GM18873 (cell line): ENCODE measurements around the gene RNASEH2B.
A peak's percentile ranks its signal among the peaks of the same experiment; 100 is the strongest.

Experiments
- ATAC-seq: cut with Tn5 transposase; IDR thresholded peaks from one replicate; pipeline ENCODE4 v1.9.1; 2021; ENCODE audit warnings: mild to moderate bottlenecking, moderate library complexity, moderate number of reproducible peaks; ENCODE audit not compliant: unreplicated experiment, low FRiP score

The RNASEH2B gene

DNA sequence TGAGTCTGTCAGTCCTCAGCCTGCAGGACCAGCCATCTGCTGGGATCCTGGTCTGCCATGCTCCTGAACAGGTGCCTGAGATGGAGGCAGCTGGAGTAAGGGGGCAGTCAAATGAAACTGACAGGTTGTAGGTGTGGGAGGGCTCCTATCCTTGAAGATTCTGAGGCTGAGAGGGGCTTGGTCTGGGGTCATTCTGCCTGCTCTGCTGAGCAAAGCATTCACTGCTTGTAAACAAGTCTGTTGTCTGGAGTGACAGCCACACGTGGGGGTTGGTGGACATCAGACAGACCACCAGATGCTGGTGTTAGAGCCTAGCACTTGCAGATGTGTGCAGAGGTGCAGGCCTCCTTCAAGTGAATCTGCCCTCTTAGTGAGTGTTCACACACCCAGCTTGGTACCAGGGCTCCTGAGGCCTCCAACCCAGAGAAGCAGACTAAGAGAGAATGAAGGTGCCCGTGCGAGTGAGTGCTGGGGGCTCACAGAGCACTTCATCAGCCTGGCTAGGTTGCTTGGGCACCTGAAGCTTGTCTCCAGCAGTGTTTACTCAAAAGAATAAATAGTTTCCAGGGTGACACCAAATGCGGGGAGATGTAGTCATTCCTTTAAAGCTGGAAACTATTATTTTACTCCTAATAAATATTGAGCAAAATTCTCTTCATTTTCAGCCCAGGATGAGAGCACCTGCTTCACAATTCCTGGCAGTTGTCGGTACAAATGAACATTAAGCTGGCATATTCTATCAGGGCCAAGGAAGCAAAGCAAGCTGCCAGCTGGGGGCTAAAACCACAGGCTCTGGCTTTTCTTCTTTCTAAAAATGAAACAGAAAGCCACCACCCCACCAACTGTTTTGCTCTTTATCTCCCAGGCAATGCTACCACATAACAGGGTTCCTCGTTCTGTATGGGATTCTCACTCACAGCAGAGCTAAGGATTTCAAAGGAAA, 82.3 kb downstream of the RNASEH2B start:
- peak; percentile 92 for ATAC-seq

DNA sequence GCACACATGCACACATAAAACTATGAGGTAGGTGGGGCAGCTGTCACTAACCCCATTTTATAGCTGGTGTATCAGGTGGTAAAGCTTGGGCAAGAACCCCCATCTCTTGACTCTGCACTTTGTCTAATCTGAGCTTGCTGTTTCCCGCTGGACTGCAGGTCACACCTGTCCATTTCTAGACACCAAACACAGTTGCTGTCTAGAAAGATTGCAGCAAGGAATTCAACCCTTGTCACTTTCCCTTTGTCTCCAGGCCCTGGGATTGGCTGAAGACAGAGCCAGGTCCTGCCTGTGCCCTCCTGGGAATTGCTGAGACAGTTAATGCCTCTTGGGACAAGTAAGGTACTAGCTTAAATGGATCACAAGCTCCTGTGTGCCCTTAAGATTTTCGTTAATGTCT, 83.8 kb downstream of the RNASEH2B start:
- ATAC-seq, result no peak

DNA sequence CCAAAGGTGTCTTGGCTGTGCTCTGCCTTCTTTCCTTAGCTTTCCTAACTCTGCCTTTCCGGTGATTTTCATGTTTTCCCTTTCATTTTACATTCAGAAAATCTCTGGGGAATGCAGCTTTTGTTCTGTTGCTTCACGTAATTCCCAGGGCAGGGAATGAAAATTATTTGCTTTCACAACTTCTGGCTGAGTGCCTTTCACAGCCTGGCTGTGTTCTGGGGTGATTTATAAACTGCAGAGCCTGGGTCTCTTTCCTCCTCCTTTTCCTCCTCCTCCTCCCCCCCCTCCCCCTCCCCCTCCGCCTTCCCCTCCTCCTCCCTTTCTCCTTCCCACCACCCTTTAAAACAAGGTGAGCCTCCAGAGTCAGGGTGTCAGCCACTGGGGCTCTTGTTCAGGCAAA, 84.3 kb downstream of the RNASEH2B start:
- no peak for ATAC-seq

DNA sequence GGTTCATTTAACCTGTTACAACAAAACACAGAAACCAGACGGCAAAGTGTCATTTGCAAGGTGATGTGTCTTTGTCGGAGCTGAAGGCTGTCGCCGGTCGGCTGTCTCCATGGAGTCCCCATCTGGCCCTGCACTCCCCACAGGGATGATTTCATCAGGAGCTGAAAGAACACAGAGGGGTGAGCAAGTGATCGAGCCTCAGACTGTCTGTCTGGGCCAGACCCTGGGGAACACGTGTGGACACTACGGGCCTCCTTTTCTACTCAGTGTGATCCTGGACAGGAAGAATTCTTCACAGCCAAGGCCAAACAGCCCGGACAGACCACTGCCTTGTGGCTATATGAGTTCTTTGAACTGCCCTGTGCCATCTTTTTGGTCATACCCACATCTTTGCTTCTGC, 85.1 kb downstream of the RNASEH2B start:
- ATAC-seq, result no peak

DNA sequence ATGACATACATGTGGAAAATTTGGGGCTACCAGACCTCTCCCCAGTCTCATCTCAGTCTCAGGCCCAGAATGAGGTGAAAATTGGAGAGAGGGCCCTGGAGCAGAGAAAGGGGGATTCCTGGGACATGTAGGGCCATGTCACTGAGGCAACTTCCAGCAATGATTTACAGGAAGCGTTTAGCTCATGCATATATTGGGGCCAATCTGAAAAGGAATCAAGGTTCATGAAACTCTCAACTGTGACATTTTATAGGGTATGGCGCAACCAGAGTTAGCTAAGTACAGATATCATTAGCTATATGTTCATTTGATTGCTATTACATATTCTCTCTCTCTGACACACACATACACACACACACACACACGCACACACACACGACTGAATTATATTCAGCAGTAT, 86.3 kb downstream of the RNASEH2B start:
- ATAC-seq, result no peak

DNA sequence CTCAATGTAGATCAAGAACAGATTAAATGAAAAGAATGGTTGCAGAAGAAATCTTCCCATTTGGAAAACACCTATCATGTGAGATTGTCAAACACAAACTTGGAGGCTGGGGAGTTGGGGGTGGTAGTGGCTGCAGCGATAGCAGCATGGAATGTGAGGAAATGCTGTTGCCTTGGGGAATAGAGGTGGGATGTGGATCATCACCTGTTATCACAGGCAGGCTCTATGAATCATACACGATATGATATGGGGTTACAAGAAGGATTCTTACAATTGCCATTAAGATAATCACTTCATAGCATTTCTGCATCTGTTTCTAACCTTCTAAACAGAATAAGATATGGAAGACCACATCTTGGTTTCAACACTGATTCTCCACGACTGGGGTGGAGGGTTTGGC, 88.7 kb downstream of the RNASEH2B start:
- no peak for ATAC-seq

DNA sequence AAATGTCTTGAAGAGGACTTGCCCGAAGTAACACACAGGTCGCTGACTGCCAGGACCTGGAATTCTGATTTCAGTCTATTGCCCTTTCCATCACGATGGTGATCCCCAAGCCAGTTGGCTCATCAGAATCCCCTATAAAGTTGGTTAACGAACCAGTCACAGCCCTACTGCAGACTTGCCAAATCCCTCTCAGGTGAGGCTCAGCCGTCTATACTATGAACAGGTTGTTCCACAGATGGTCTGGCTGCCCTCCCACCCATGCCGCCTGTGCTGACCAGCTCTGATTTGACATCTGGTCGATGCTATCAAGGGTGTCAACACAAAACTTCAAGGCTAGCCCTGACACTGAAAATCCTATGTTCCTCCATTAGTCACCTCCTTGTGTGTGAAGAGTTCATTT, 90.0 kb downstream of the RNASEH2B start:
- ATAC-seq, result no peak

DNA sequence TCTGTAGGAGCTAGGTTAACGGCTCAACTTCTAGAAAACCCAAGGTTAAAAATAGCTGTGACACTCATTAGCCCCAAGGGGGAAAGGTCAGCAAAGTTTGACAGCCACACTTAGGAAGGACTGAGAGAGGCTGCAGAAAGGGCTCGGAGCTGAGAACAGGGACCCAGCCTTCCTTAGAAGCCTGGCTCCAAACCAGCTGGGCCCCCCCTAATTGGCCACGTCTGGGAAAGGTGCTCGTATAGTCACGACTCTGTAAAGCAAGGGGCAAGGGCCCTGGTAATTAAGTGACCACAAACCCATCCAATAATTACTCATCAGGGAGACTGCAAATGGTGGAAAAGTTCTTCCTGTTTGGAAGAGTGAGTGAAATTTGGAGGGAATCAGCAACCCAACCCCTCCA, 90.5 kb downstream of the RNASEH2B start:
- no peak for ATAC-seq

DNA sequence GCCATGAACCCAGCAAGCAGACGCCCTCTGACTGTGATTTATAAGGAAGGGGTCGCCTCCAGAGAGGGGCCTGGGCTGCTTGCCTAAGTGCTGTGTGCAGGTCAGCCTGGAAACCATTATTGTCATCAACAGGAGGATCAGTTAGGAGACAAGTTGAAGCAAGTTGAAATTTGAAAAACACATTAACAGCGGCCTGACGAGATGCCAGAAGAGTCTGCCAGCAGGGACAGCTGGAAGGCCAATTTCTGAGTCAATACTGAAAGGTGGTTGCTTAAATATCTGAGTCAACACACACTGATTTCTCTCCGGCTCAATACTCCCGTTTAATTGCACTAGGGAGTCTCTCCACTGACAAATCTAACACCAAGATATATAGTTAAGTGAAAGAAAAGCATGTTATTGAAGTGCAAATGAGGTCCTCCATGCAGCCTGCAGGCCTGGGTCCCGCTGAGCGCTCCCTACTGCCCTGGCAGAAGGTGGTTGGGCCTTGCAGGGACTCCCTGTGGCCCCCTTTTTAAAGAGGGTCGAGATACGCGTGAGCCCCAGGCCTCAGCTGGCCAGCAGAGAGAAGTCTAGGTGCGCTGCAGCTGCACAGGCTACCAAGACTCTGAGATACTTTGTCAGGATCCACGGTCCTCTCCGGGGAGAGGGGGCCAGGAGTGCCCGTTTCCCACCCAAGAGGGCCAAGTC, 91.1 kb downstream of the RNASEH2B start:
- no peak for ATAC-seq

DNA sequence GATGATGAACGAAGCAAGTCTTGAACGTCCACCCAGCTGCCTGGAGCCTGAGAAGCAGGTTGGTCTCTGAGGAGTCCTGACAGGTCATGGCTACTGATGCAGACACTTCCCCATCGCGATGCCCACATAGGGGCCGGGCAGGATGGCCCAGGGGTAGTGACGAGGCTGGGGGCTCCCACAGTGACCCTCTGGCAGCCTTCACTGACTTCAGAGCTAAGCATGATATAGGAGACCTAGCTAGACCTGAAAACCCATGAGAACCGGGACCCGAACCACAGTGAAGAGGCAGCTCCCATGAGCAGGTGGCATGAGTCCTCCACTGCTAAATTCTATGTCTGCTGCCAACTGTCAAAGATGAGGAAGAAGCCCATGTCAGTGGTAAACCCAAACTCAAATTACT, 91.7 kb downstream of the RNASEH2B start:
- ATAC-seq, result no peak

DNA sequence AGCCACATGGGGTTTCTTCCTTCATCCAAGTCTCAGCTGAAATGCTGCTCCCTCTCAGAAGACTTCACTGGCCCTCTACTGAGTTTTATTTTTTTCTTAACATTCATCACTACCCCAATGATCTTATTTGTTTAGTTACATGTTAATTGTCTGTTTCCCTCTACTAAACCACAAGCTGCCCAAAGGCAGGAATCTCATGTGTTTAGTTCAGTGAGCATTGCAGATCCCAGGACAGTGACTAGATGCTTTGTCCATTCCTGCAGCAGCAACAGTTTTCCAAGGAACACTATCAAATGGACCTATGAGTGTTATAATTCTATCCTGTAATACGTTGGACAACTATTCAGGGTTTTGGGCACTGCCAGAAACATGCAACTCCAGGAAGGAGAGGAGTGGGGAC, 93.1 kb downstream of the RNASEH2B start:
- ATAC-seq, result no peak

DNA sequence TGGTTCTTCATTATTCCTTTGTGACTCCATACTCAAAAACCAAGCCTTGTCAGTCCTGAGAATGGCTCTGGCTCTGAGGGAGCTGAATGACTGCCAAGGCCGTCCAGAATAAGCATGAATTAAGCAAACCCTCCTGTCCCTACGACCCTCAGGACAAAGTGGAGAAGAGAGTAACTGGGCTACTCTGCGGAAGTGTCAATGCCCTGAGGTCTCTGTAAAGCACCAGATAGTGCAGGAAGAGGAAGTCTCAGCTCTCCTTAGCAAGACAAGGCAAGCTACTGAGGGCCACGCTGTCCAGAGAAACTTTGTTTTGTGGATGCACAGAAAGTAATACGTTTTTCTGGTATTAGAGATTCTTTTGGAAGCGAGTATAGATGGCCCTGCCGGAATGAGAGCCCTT, 94.1 kb downstream of the RNASEH2B start:
- ATAC-seq, result no peak

DNA sequence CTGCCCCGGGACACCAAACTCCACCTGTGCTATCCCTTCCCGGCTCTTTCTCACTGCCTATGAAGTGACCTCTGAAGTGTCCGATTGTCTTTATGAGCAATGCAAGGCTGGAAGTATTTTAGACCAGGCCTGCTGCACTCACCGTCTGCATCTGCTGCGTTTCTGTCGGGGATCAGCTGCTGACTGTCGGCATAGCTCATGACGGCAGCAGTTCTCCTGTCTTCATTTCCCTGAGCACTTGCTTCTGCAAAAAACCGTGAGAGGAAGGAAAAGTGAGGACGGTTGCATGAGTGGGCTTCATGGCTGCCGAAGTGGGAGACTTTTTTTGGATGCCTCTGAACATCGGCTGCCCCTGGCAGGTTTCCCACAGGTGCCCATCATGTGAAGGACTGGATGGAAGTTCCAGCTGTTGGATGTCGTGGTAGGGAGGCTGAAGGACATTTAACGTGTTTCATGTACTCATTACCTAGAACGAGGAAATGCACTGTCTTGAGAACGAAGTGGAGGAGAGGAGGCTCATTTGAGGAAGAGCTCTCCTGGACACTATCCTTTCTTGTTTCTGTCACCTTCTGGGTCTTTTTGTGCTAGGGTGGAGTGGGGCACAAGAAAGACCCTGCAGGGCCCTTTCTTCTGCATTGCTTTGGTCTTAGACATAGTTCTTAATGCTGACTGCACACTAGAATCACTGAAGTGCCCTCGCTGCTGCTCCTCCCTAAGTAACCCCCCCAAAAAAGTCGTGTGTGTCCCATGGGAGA, 94.7 kb downstream of the RNASEH2B start:
- no peak for ATAC-seq

DNA sequence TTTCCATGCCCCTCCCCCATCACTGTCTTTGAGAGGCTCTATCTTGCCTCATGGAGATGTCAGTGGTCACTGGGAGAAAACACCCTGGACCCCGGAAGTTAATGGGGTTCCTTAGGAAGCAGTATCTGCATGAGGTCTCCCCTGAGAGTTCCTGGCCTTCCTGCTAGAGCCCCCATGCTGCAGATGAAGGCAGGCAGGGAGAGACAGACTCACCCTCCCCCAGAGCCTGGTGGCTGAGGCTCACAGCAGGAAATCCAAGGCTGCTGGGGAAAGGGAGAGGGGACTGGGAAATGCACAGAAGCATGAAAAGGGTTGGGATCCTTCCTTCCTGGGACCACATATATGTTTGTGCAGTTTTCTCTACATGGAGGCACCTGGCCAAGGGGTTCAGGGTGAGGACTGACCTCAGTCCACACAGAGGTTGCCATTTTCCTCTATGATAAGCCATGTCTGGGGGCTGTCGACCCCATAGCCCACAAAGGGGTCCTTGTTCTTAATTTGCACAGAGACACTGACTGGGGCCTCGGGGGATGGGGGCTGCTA, 95.4 kb downstream of the RNASEH2B start:
- no peak for ATAC-seq

DNA sequence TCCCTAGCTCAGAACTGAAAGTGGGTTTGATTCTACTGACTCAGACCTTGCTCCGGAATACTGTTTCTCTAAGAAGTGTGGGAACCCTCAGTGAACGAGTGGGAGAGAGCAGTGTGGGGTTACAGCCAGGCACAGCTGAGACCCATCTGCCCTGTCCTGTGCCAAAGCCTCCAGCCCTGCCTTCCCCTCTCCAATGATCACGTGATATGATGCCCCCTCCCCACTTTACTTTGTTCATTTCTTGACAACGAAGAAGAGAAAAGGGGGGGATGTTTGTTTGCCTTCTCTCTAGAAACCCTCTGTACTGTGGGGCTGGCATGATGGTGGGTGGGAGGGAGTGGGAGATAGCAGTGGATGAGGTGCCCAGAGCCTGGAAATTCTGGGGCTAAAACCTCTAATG, 96.0 kb downstream of the RNASEH2B start:
- no peak for ATAC-seq
